Activated naive CD4-positive, alpha-beta T cell treated with Interleukin-2 at 50 U/mL for 16 hours (primary cell): ENCODE results near the gene SPINK4.

ENCODE experiments used
- DNase-seq: peaks from one replicate; pipeline ENCODE4 v3.0.0-alpha.2; 2020

SPINK4 gene

GRCh38 chr9:33230756-33231622 is 9.0 kb upstream of the SPINK4 start:
- DNase-seq: no peak

- no peak for DNase-seq
Observed at GRCh38 chr9:33231623-33231942, 8.4 kb upstream of the SPINK4 start.

- DNase-seq: no peak
Observed at GRCh38 chr9:33232815-33233214, 7.2 kb upstream of the SPINK4 start.

- DNase-seq: no peak
Observed at GRCh38 chr9:33233626-33234342, 6.2 kb upstream of the SPINK4 start.

- DNase-seq: no peak
Observed at GRCh38 chr9:33234511-33235467, 5.2 kb upstream of the SPINK4 start.

- no peak for DNase-seq
Observed at GRCh38 chr9:33236571-33236970, 3.4 kb upstream of the SPINK4 start.

- DNase-seq: no peak
Observed at GRCh38 chr9:33241298-33241697, 1.3 kb downstream of the SPINK4 start.

- DNase-seq: no peak
Observed at GRCh38 chr9:33242609-33243134, 2.7 kb downstream of the SPINK4 start.

GRCh38 chr9:33244137-33244784 is 4.3 kb downstream of the SPINK4 start:
- DNase-seq: no peak

GRCh38 chr9:33245341-33245740 is 5.4 kb downstream of the SPINK4 start:
- DNase-seq: no peak

GRCh38 chr9:33246269-33246860 is 6.4 kb downstream of the SPINK4 start:
- DNase-seq: no peak

- no peak for DNase-seq
Observed at GRCh38 chr9:33248606-33249005, 8.6 kb downstream of the SPINK4 start.

GRCh38 chr9:33249087-33249658 is 9.2 kb downstream of the SPINK4 start:
- DNase-seq: no peak

GRCh38 chr9:33249983-33250382 is 10.0 kb downstream of the SPINK4 start:
- DNase-seq: no peak

GRCh38 chr9:33250458-33250995 is 10.6 kb downstream of the SPINK4 start:
- DNase-seq: no peak

- no peak for DNase-seq
Observed at GRCh38 chr9:33254211-33254610, 14.2 kb downstream of the SPINK4 start.

- no peak for DNase-seq
Observed at GRCh38 chr9:33255014-33255413, 15.0 kb downstream of the SPINK4 start.

GRCh38 chr9:33255471-33255870 is 15.5 kb downstream of the SPINK4 start:
- no peak for DNase-seq

- DNase-seq: no peak
Observed at GRCh38 chr9:33256236-33256635, 16.3 kb downstream of the SPINK4 start.

GRCh38 chr9:33257276-33257675 is 17.3 kb downstream of the SPINK4 start:
- no peak for DNase-seq

- no peak for DNase-seq
Observed at GRCh38 chr9:33260372-33260771, 20.4 kb downstream of the SPINK4 start.
